Islet of Langerhans (tissue), 1 donor: Measurements from ENCODE around the gene CTNNBL1.
"Not testable (repeated sequence)": the region's sequence is repeated elsewhere in the genome, so short reads cannot be mapped to it uniquely, and the experiment has no call there.

Experiments used
- FAIRE-seq: peaks from one replicate; lab custom pipeline; 2011; peaks lifted over from hg19 to GRCh38; lab: Jason Lieb, UNC

CTNNBL1 gene

GRCh38 chr20:37853823-37854375 lies 160.1 kb downstream of the CTNNBL1 start:
- no peak for FAIRE-seq

GRCh38 chr20:37856034-37856433 lies 162.2 kb downstream of the CTNNBL1 start:
- FAIRE-seq = not testable (repeated sequence)

GRCh38 chr20:37856932-37857660 lies 163.3 kb downstream of the CTNNBL1 start:
- FAIRE-seq = no peak

- FAIRE-seq = no peak
These were observed 165.8 kb downstream of the CTNNBL1 start for GRCh38 chr20:37859406-37860171.

GRCh38 chr20:37863289-37863688 lies 169.5 kb downstream of the CTNNBL1 start:
- FAIRE-seq = no peak

- FAIRE-seq = no peak
These were observed 170.5 kb downstream of the CTNNBL1 start for GRCh38 chr20:37864298-37864697.

- no peak for FAIRE-seq
These were observed 172.2 kb downstream of the CTNNBL1 start for GRCh38 chr20:37866051-37866450.

GRCh38 chr20:37867289-37868195 lies 173.7 kb downstream of the CTNNBL1 start:
- no peak for FAIRE-seq

- FAIRE-seq = no peak
These were observed 175.1 kb downstream of the CTNNBL1 start for GRCh38 chr20:37868851-37869333.

- FAIRE-seq = no peak
These were observed 175.6 kb downstream of the CTNNBL1 start for GRCh38 chr20:37869334-37869861.

- FAIRE-seq = no peak
These were observed 176.5 kb downstream of the CTNNBL1 start for GRCh38 chr20:37870294-37870693.

- no peak for FAIRE-seq
These were observed 177.9 kb downstream of the CTNNBL1 start for GRCh38 chr20:37871751-37872150.

- FAIRE-seq = no peak
These were observed 178.3 kb downstream of the CTNNBL1 start for GRCh38 chr20:37872161-37872560.

GRCh38 chr20:37873884-37874283 lies 180.1 kb downstream of the CTNNBL1 start:
- FAIRE-seq = no peak

GRCh38 chr20:37875460-37876175 lies 181.8 kb downstream of the CTNNBL1 start:
- no peak for FAIRE-seq

GRCh38 chr20:37876863-37877262 lies 183.0 kb downstream of the CTNNBL1 start:
- no peak for FAIRE-seq

GRCh38 chr20:37877832-37878772 lies 184.3 kb downstream of the CTNNBL1 start:
- FAIRE-seq = no peak

GRCh38 chr20:37878835-37879599 lies 185.2 kb downstream of the CTNNBL1 start:
- no peak for FAIRE-seq

GRCh38 chr20:37879843-37880242 lies 186.0 kb downstream of the CTNNBL1 start:
- no peak for FAIRE-seq
